DND-41 (cell line): ENCODE data around the gene NDUFS6.

Experiments
- ATAC-seq: fragments of 200-7000 bp; cut with Tn5 transposase; 3 replicates; pipeline ENCODE4 v1.9.1; 2021; ENCODE audit warnings: low read depth; ENCODE audit not compliant: insufficient read depth
- DNase-seq: peaks from one replicate; pipeline ENCODE4 v3.0.0-alpha.2; 2020
- H2AFZ ChIP-seq: 2 replicates; pipeline ENCODE4 v1.6.0; 2012; ENCODE audit warnings: low read depth, low read length
- H3K27ac ChIP-seq: 2 replicates; pipeline ENCODE4 v1.5.1; 2012; ENCODE audit warnings: low read length, inconsistent platforms
- H3K27me3 ChIP-seq: fragments of 200-600 bp; sonication (generic); 2 replicates; pipeline ENCODE4 v1.6.0; 2012; ENCODE audit warnings: low read length, mild to moderate bottlenecking, inconsistent platforms; ENCODE audit not compliant: insufficient read depth, poor library complexity
- H3K36me3 ChIP-seq: 2 replicates; pipeline ENCODE4 v1.5.1; 2012; ENCODE audit warnings: low read length, inconsistent platforms; ENCODE audit not compliant: insufficient read depth
- H3K4me1 ChIP-seq: 2 replicates; pipeline ENCODE4 v1.5.1; 2012; ENCODE audit warnings: mild to moderate bottlenecking, low read length; ENCODE audit not compliant: insufficient read depth
- H3K4me2 ChIP-seq: 2 replicates; pipeline ENCODE4 v1.6.0; 2012; ENCODE audit warnings: mild to moderate bottlenecking, moderate library complexity, low read length, inconsistent platforms; ENCODE audit not compliant: insufficient read depth
- H3K4me3 ChIP-seq, 2 experiments: fragments of 200-600 bp in 1 of 2; shearing (Covaris generic) in 1 of 2; 2 replicates each; pipeline ENCODE4 v1.5.1; 2012 to 2016; ENCODE audit warnings: inconsistent platforms in 2 of 2, low read length in 2 of 2, mild to moderate bottlenecking in 2 of 2, low read depth in 1 of 2, moderate library complexity in 1 of 2
- H3K79me2 ChIP-seq: 2 replicates; pipeline ENCODE4 v1.6.0; 2012; ENCODE audit warnings: low read length, inconsistent platforms; ENCODE audit not compliant: insufficient read depth
- H3K9ac ChIP-seq: 2 replicates; pipeline ENCODE4 v1.6.0; 2012; ENCODE audit warnings: low read depth, mild to moderate bottlenecking, inconsistent platforms, low read length, moderate library complexity
- H3K9me3 ChIP-seq: 2 replicates; pipeline ENCODE4 v1.5.1; 2012; ENCODE audit warnings: low read length, moderate library complexity, mild to moderate bottlenecking, inconsistent platforms; ENCODE audit not compliant: insufficient read depth, severe bottlenecking
- H4K20me1 ChIP-seq: 2 replicates; pipeline ENCODE4 v1.6.0; 2012; ENCODE audit warnings: low read length; ENCODE audit not compliant: insufficient read depth
- CTCF ChIP-seq: IDR thresholded peaks from 2 replicates; pipeline ENCODE4 v1.5.1; 2012; ENCODE audit warnings: borderline replicate concordance, low read length, moderate library complexity, mild to moderate bottlenecking; ENCODE audit not compliant: poor library complexity, severe bottlenecking; ENCODE audit errors: extremely low read depth
- EZH2 ChIP-seq: IDR thresholded peaks from 3 replicates; pipeline ENCODE4 v1.6.1; 2012; ENCODE audit warnings: borderline replicate concordance, low read depth, mild to moderate bottlenecking, moderate library complexity, low read length, inconsistent platforms; ENCODE audit not compliant: severe bottlenecking

NDUFS6 gene

GRCh38 chr5:1756481-1756880 lies 44.7 kb upstream of the NDUFS6 start:
- Histone ChIP-seq H3K79me2 (no peaks in the 10 kb centered on the region), H3K27me3 (peaks cover 6% of the 10 kb centered on the region)

GRCh38 chr5:1757511-1757910 lies 43.7 kb upstream of the NDUFS6 start:
- Histone ChIP-seq H3K27me3 (peaks cover 2% of the 10 kb centered on the region), H3K36me3 (no peaks in the 10 kb centered on the region), H3K79me2 (no peaks in the 10 kb centered on the region), H3K4me1 (no peaks in the 10 kb centered on the region), H3K27ac (no peak overlapping the region), H3K9ac (no peak overlapping the region), H3K4me3 (no peak overlapping the region), H3K4me2 (no peak overlapping the region), H4K20me1 (no peaks in the 10 kb centered on the region), H2AFZ (no peak overlapping the region), H3K9me3 (peaks cover 3% of the 10 kb centered on the region)
- TF ChIP-seq CTCF: no peak
- TF ChIP-seq EZH2: no peak
- DNase-seq (no peak), ATAC-seq (no peak)

More at GRCh38 chr5:1756481-1756880, 44.7 kb upstream of the NDUFS6 start:
- Histone ChIP-seq H3K9ac (no peak overlapping the region), H3K9me3 (peaks cover 3% of the 10 kb centered on the region), H4K20me1 (no peaks in the 10 kb centered on the region), H2AFZ (no peak overlapping the region), H3K4me1 (no peaks in the 10 kb centered on the region), H3K36me3 (no peaks in the 10 kb centered on the region), H3K4me3 (no peak overlapping the region), H3K27ac (no peak overlapping the region), H3K4me2 (no peak overlapping the region)
- no peak for TF ChIP-seq EZH2
- no peak for TF ChIP-seq CTCF
- DNase-seq (no peak), ATAC-seq (no peak)

- H3K36me3 ChIP-seq: no peaks in the 10 kb centered on the region
- no peaks in the 10 kb centered on the region for H3K27me3 ChIP-seq
- no peak for ATAC-seq
These were observed 42.6 kb upstream of the NDUFS6 start for GRCh38 chr5:1758574-1758973.

More at GRCh38 chr5:1758574-1758973, 42.6 kb upstream of the NDUFS6 start:
- Histone ChIP-seq H4K20me1 (no peaks in the 10 kb centered on the region), H3K4me3 (no peak overlapping the region), H3K79me2 (no peaks in the 10 kb centered on the region), H2AFZ (no peak overlapping the region), H3K4me2 (no peak overlapping the region), H3K27ac (no peak overlapping the region), H3K9me3 (peaks cover 3% of the 10 kb centered on the region), H3K4me1 (no peaks in the 10 kb centered on the region), H3K9ac (no peak overlapping the region)
- TF ChIP-seq EZH2: no peak
- no peak for TF ChIP-seq CTCF
- DNase-seq: no peak
